Measurements from ENCODE around the gene RERE.
"Not testable (repeated sequence)": the region's sequence is repeated elsewhere in the genome, so short reads cannot be mapped to it uniquely, and the experiment has no call there.

Gene RERE

GRCh38 chr1:8598783-8599182 is 218.7 kb downstream of the RERE start:
- DNase-seq = no peak

GRCh38 chr1:8598060-8598724 is 219.2 kb downstream of the RERE start:
- no peak for DNase-seq

GRCh38 chr1:8597455-8597854 is 220.0 kb downstream of the RERE start:
- DNase-seq = no peak

- no peak for DNase-seq
Measured at GRCh38 chr1:8595941-8596340, 221.5 kb downstream of the RERE start.

- DNase-seq = no peak
Measured at GRCh38 chr1:8595332-8595731, 222.1 kb downstream of the RERE start.

GRCh38 chr1:8593292-8593691 is 224.1 kb downstream of the RERE start:
- not testable (repeated sequence) for DNase-seq

GRCh38 chr1:8591569-8591968 is 225.9 kb downstream of the RERE start:
- DNase-seq = no peak

GRCh38 chr1:8590721-8591351 is 226.6 kb downstream of the RERE start:
- DNase-seq = no peak

- no peak for DNase-seq
Measured at GRCh38 chr1:8589571-8589970, 227.9 kb downstream of the RERE start.

GRCh38 chr1:8587784-8588183 is 229.7 kb downstream of the RERE start:
- DNase-seq = no peak

- no peak for DNase-seq
Measured at GRCh38 chr1:8586438-8586837, 231.0 kb downstream of the RERE start.

GRCh38 chr1:8584316-8584715 is 233.1 kb downstream of the RERE start:
- DNase-seq = no peak

GRCh38 chr1:8583031-8583430 is 234.4 kb downstream of the RERE start:
- DNase-seq = no peak

GRCh38 chr1:8580566-8580965 is 236.9 kb downstream of the RERE start:
- no peak for DNase-seq

GRCh38 chr1:8578936-8579335 is 238.5 kb downstream of the RERE start:
- no peak for DNase-seq

- DNase-seq = no peak
Measured at GRCh38 chr1:8578132-8578877, 239.1 kb downstream of the RERE start.

- no peak for DNase-seq
Measured at GRCh38 chr1:8574985-8575384, 242.5 kb downstream of the RERE start.

GRCh38 chr1:8572106-8572505 is 245.3 kb downstream of the RERE start:
- no peak for DNase-seq

GRCh38 chr1:8571200-8571984 is 246.0 kb downstream of the RERE start:
- peak; percentile 1 for DNase-seq

- no peak for DNase-seq
Measured at GRCh38 chr1:8570465-8570864, 247.0 kb downstream of the RERE start.

GRCh38 chr1:8569242-8569641 is 248.2 kb downstream of the RERE start:
- no peak for DNase-seq

- DNase-seq = no peak
Measured at GRCh38 chr1:8568837-8569236, 248.6 kb downstream of the RERE start.

GRCh38 chr1:8567146-8567545 is 250.3 kb downstream of the RERE start:
- no peak for DNase-seq

Data from NCI-H774 (cell line).